NCI-H2227 (cell line): Measurements from ENCODE around the gene ZSWIM4.

Source experiments
- DNase-seq: peaks from one replicate; lab custom pipeline; 2025; ENCODE audit not compliant: unreplicated experiment; lab: John Stamatoyannopoulos, UW

Gene ZSWIM4

GRCh38 chr19:13806728-13807127 lies 11.5 kb downstream of the ZSWIM4 start:
- DNase-seq = no peak

GRCh38 chr19:13807421-13808021 lies 12.3 kb downstream of the ZSWIM4 start:
- no peak for DNase-seq

- no peak for DNase-seq
These were observed 13.6 kb downstream of the ZSWIM4 start for GRCh38 chr19:13808856-13809255.

GRCh38 chr19:13812544-13812943 lies 17.3 kb downstream of the ZSWIM4 start:
- DNase-seq = no peak

GRCh38 chr19:13813147-13813546 lies 17.9 kb downstream of the ZSWIM4 start:
- no peak for DNase-seq

GRCh38 chr19:13814550-13814949 lies 19.3 kb downstream of the ZSWIM4 start:
- DNase-seq = no peak

GRCh38 chr19:13817018-13817614 lies 21.9 kb downstream of the ZSWIM4 start:
- DNase-seq = peak; percentile 71

GRCh38 chr19:13817615-13818371 lies 22.6 kb downstream of the ZSWIM4 start:
- DNase-seq = peak; percentile 82

GRCh38 chr19:13819238-13819637 lies 24.0 kb downstream of the ZSWIM4 start:
- no peak for DNase-seq

- no peak for DNase-seq
These were observed 26.0 kb downstream of the ZSWIM4 start for GRCh38 chr19:13821292-13821691.

- DNase-seq = no peak
These were observed 28.0 kb downstream of the ZSWIM4 start for GRCh38 chr19:13823256-13823655.

- no peak for DNase-seq
These were observed 28.7 kb downstream of the ZSWIM4 start for GRCh38 chr19:13823901-13824300.

GRCh38 chr19:13824703-13825102 lies 29.5 kb downstream of the ZSWIM4 start:
- no peak for DNase-seq

GRCh38 chr19:13825489-13826441 lies 30.5 kb downstream of the ZSWIM4 start:
- peak; percentile 37 for DNase-seq

- DNase-seq = no peak
These were observed 31.5 kb downstream of the ZSWIM4 start for GRCh38 chr19:13826652-13827235.

GRCh38 chr19:13827656-13828055 lies 32.4 kb downstream of the ZSWIM4 start:
- DNase-seq = no peak

GRCh38 chr19:13830114-13830740 lies 35.0 kb downstream of the ZSWIM4 start:
- no peak for DNase-seq

- DNase-seq = no peak
These were observed 35.7 kb downstream of the ZSWIM4 start for GRCh38 chr19:13830741-13831536.
